ENCODE data around the gene CDCA8. TPM values are rescaled to one million over a fixed set of nuclear protein-coding genes. Genes with fewer than 3 reads are reported as not detected.

CDCA8 gene
- polyA plus RNA-seq, 1 donor (not counting 4 experiments of a cell fraction or from before 2014, with no cell fraction given) = 15.1 TPM

DNA sequence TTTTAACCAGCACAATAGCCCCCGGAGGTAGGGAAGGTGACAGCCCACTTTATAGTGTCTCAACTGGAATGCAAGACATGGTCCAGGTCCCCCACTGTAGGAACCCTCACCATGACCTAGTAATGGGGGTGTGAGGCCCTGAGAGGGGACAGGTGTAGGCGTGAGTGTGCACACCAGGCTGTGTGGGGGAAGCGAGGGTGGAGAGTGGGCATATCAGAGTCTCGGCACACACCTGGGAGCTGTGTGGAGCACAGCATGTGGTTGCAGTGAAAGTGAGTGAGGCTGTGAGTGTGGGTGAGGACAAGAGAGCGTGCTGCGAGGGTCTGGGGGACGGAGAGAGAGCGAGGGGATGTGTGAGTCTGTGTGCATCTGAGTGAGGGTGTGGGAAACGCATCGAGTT lies 40.5 kb upstream of the CDCA8 start:
- no peaks in the 10 kb centered on the region for H3K36me3 ChIP-seq (ENCODE audit: control insufficient read depth in 2 of 2, extremely low read depth in 1 of 2, insufficient read depth in 2 of 2, low read length in 2 of 2)
- H3K4me1 ChIP-seq (ENCODE audit: control insufficient read depth, extremely low read depth, insufficient read depth, low read length) = no peaks in the 10 kb centered on the region
- H3K79me2 ChIP-seq (ENCODE audit: control insufficient read depth, insufficient read depth, low read length) = no peaks in the 10 kb centered on the region
- H3K9me1 ChIP-seq (ENCODE audit: control insufficient read depth, extremely low read depth, insufficient read depth, low read length) = no peaks in the 10 kb centered on the region
- dilution Hi-C loops (cut with MboI; ENCODE audit: extremely low pct_ligation_motif_present, low sequenced_read_pairs) = no loop called here
- no peak overlapping the region for H3K27ac ChIP-seq (ENCODE audit: control insufficient read depth, insufficient read depth, low read length)
- H3K4me2 ChIP-seq (ENCODE audit: control insufficient read depth, extremely low read depth, insufficient read depth, low read depth, low read length) = no peak overlapping the region
- no peak overlapping the region for H3K9ac ChIP-seq (ENCODE audit: control insufficient read depth, extremely low read depth, insufficient read depth, low read length)
- no peaks in the 10 kb centered on the region for H4K20me1 ChIP-seq (ENCODE audit: control insufficient read depth, extremely low read depth, insufficient read depth, low read length)
- no peak overlapping the region for H2AFZ ChIP-seq (ENCODE audit: control insufficient read depth, low read length)
- no peak overlapping the region for H3K4me3 ChIP-seq (ENCODE audit: control insufficient read depth in 2 of 3, extremely low read depth in 1 of 3, insufficient read depth in 2 of 3, low read depth in 1 of 3, low read length in 3 of 3)
- TF ChIP-seq EZH2 (IDR thresholded peaks at IDR 0.05; ENCODE audit: low read length) = no peak
- TF ChIP-seq, protein P1, sequence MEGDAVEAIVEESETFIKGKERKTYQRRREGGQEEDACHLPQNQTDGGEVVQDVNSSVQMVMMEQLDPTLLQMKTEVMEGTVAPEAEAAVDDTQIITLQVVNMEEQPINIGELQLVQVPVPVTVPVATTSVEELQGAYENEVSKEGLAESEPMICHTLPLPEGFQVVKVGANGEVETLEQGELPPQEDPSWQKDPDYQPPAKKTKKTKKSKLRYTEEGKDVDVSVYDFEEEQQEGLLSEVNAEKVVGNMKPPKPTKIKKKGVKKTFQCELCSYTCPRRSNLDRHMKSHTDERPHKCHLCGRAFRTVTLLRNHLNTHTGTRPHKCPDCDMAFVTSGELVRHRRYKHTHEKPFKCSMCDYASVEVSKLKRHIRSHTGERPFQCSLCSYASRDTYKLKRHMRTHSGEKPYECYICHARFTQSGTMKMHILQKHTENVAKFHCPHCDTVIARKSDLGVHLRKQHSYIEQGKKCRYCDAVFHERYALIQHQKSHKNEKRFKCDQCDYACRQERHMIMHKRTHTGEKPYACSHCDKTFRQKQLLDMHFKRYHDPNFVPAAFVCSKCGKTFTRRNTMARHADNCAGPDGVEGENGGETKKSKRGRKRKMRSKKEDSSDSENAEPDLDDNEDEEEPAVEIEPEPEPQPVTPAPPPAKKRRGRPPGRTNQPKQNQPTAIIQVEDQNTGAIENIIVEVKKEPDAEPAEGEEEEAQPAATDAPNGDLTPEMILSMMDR (optimal IDR thresholded peaks at IDR 0.05 in 1 of 3, IDR thresholded peaks at IDR 0.05 in 1 of 3, conservative IDR thresholded peaks at IDR 0.05 in 1 of 3; ENCODE audit: extremely low read depth in 1 of 3, insufficient read depth in 2 of 3, low read length in 3 of 3) = no peak
- FAIRE-seq (no peak), DNase-seq (ENCODE audit: low read depth, low spot score) (no peak)
- no peaks in the 10 kb centered on the region for H3K9me3 ChIP-seq (ENCODE audit: control insufficient read depth, low read depth, low read length)
- no peaks in the 10 kb centered on the region for H3K27me3 ChIP-seq (ENCODE audit: control insufficient read depth, extremely low read depth, insufficient read depth, low read length)

DNA sequence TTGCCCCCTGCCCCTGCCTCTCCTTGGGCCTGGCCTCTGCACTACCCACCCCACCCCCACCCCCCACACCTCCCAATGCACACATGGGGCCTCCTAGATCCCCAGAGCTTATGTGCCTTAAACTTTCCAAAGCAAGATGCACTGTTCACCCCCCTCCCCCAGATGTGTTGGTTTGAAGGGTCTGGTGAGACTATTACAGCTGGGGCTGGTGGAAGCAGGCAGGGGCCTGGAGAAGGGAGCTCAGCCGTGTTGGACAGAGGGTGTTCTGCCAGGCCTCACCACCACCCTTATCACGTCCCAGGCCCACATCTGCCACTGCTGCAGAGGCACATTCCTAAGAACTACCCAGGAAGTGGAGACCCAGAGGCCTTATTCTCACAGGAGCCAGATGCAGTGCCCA lies 39.3 kb upstream of the CDCA8 start:
- H3K27ac ChIP-seq (ENCODE audit: control insufficient read depth, insufficient read depth, low read length) = no peak overlapping the region
- no peaks in the 10 kb centered on the region for H3K9me3 ChIP-seq (ENCODE audit: control insufficient read depth, low read depth, low read length)
- no peak overlapping the region for H3K4me2 ChIP-seq (ENCODE audit: control insufficient read depth, extremely low read depth, insufficient read depth, low read depth, low read length)
- dilution Hi-C loops (cut with MboI; ENCODE audit: extremely low pct_ligation_motif_present, low sequenced_read_pairs) = no loop called here
- DNase-seq (ENCODE audit: low read depth, low spot score) (no peak), FAIRE-seq (no peak)
- peaks cover 7% of the 10 kb centered on the region for H3K27me3 ChIP-seq (ENCODE audit: control insufficient read depth, extremely low read depth, insufficient read depth, low read length)
- no peaks in the 10 kb centered on the region for H4K20me1 ChIP-seq (ENCODE audit: control insufficient read depth, extremely low read depth, insufficient read depth, low read length)
- no peak overlapping the region for H2AFZ ChIP-seq (ENCODE audit: control insufficient read depth, low read length)
- no peak overlapping the region for H3K4me3 ChIP-seq (ENCODE audit: control insufficient read depth in 2 of 3, extremely low read depth in 1 of 3, insufficient read depth in 2 of 3, low read depth in 1 of 3, low read length in 3 of 3)
- H3K4me1 ChIP-seq (ENCODE audit: control insufficient read depth, extremely low read depth, insufficient read depth, low read length) = no peaks in the 10 kb centered on the region
- no peaks in the 10 kb centered on the region for H3K79me2 ChIP-seq (ENCODE audit: control insufficient read depth, insufficient read depth, low read length)
- no peak overlapping the region for H3K9ac ChIP-seq (ENCODE audit: control insufficient read depth, extremely low read depth, insufficient read depth, low read length)
- no peaks in the 10 kb centered on the region for H3K36me3 ChIP-seq (ENCODE audit: control insufficient read depth in 2 of 2, extremely low read depth in 1 of 2, insufficient read depth in 2 of 2, low read length in 2 of 2)
- TF ChIP-seq, protein P1 (optimal IDR thresholded peaks at IDR 0.05 in 1 of 3, IDR thresholded peaks at IDR 0.05 in 1 of 3, conservative IDR thresholded peaks at IDR 0.05 in 1 of 3; ENCODE audit: extremely low read depth in 1 of 3, insufficient read depth in 2 of 3, low read length in 3 of 3) = no peak
- TF ChIP-seq EZH2 (IDR thresholded peaks at IDR 0.05; ENCODE audit: low read length) = no peak
- H3K9me1 ChIP-seq (ENCODE audit: control insufficient read depth, extremely low read depth, insufficient read depth, low read length) = no peaks in the 10 kb centered on the region

All from keratinocyte (primary cell).